AG20443 (cell line): Measurements from ENCODE around the gene KRTAP4-1.
"Not testable (repeated sequence)": the region's sequence is repeated elsewhere in the genome, so short reads cannot be mapped to it uniquely, and the experiment has no call there.

ENCODE experiments used
- DNase-seq: peaks from one replicate; pipeline ENCODE4 v3.0.0; 2012; ENCODE audit warnings: low spot score, mixed read lengths

KRTAP4-1 gene

DNA sequence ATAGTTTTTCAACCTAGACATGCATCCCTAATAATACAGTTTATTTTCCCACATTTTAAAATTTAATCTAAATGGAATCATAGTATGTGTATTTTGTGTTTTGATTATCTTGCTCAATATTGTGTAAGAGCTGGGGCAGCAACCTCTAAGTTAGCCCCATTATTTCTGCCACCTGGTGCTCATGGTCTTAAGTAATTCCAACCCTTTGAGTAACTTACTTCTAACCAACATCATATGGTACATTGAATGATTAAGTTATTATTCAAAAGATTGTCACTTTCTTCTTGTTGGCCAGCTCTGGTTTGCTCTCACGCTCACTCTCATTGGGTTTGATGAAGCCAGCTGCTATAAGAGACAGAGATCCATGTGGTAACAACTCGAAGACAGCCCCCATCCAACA lies 12.8 kb downstream of the KRTAP4-1 start:
- DNase-seq, result no peak

- DNase-seq, result no peak
Measured at GRCh38 chr17:41168121-41168520, 16.6 kb downstream of the KRTAP4-1 start, which contains the start of gene KRTAP4-3. KRTAP4-3 (minus strand) TSS chr17:41168221; CDS start chr17:41168172, 49 bp downstream.

DNA sequence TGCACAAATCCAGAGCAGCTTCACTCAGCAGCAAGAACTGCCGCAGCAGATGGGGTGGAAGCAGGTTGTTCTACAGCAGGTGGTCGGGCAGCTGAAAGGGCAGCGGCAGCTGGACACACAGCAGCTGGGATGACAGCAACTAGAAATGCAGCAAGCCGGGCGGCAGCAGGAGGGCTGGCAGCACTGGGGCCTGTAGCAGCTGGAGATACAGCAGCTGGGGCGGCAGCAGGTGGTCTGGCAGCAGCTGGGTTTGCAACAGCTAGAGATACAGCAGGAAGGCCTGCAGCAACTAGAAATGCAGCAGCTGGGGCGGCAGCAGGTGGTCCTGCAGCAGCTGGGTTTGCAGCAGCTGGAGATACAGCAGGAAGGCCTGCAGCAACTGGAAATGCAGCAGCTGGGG lies 17.1 kb downstream of the KRTAP4-1 start:
- no peak for DNase-seq

DNA sequence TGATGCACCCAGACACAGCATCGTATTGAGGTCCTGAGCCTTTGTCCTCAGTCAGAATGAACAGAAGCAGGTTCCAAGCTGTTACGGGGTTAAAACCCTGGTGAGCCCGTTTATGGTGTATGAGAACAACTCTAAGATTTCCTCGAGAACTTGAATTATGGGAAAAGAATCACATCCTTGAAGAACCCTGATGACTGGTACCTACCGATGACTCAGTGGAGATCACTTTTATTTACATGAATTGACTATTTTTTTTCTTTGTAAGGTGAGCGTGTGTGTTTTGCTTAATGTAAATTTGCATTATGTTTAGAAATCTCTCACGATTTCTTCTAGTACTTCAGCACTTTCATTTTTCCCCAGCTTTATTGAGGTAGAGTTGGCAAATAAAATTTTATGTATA lies 20.9 kb downstream of the KRTAP4-1 start:
- no peak for DNase-seq

DNA sequence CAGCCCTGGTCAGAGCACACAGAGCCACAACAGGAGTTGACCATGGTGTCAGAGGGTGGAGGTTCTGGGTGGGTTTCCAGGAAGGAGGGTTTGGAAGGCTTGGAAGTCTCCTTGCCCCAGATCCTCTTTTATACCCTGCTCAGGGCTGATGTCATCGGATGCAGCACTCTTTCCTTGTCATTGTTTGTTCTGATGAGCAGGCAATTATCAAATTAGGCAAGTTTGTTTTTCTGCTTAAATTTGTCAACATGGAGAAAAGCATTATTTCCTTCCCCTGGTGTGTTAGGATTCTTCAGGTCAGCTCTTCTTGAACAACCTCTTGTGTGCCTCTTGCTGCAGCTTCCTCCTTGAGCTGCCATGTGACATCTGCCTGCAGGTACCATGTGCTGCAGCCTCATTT lies 24.1 kb downstream of the KRTAP4-1 start, which contains the start of gene KRTAP4-4:
Gene KRTAP4-4 (minus strand): TSS at position 101 of the 400 bp plus-strand sequence. CDS start 57 bp downstream, at position 44.
- no peak for DNase-seq

DNA sequence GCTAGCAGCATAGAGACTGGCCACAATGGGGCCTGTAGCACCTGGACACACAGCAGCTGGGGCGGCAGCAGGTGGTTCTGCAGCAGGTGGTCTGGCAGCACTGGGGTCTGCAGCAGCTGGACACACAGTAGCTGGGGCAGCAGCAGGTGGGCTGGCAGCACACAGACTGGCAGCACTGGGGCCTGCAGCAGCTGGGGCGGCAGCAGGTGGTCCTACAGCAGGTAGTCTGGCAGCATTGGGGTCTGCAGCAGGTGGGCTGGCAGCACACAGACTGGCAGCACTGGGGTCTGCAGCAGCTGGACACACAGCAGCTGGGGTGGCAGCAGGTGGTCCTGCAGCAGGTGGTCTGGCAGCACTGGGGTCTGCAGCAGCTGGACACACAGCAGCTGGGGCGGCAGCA lies 24.5 kb downstream of the KRTAP4-1 start:
- DNase-seq, result not testable (repeated sequence)

GRCh38 chr17:41153856-41154255 lies 30.9 kb downstream of the KRTAP4-1 start:
- DNase-seq, result no peak

DNA sequence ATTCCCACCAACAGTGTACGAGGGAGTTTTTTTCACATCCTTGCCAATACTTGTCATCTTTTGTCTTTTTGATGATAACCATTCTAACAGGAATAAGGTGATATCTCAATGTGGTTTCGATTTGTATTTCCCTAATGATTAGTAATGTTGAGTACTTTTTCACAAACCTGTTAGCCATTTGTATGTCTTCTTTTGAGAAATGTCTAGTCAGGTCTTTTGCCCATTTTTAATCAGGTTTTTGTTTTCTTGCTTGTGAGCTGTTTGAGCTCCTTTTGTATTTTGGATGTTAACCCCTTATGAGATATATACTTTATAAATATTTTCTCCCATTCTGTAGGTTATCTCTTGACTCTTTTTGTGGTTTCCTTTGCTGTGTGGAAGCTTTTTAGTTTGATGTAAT lies 33.2 kb downstream of the KRTAP4-1 start:
- no peak for DNase-seq

- DNase-seq, result no peak
Measured at GRCh38 chr17:41150026-41150425, 34.7 kb downstream of the KRTAP4-1 start.

- DNase-seq, result no peak
Measured at GRCh38 chr17:41149652-41149985, 35.1 kb downstream of the KRTAP4-1 start, which contains the start of gene KRTAP4-5. KRTAP4-5 (minus strand) TSS chr17:41149825; CDS start chr17:41149767, 58 bp downstream.

DNA sequence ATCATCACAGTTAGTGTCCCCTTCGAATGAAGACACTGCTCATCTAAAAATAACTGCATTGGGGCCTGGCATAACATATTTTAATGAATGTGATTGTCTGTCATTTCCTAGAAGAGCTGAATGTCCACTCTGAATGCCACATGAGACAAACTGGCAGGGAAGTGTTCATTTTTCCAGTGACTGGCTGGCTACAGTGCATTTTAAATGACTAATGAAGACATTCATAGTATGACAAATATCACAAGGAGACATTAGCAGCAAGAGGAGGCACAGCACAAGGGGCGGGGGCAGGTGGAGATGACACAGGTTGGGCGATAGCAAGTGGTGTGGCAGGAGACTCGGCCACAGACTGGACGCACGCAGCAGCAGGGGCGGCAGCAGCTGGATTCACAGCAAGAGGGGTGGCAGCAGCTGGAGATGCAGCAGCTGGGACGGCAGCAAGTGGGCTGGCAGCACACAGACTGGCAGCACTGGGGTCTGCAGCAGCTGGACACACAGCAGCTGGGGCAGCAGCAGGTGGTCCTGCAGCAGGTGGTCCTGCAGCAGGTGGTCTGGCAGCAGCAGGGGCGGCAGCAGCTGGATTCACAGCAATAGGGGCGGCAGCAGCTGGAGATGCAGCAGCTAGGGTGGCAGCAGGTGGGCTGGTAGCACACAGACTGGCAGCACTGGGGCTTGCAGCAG lies 35.6 kb downstream of the KRTAP4-1 start:
- not testable (repeated sequence) for DNase-seq

DNA sequence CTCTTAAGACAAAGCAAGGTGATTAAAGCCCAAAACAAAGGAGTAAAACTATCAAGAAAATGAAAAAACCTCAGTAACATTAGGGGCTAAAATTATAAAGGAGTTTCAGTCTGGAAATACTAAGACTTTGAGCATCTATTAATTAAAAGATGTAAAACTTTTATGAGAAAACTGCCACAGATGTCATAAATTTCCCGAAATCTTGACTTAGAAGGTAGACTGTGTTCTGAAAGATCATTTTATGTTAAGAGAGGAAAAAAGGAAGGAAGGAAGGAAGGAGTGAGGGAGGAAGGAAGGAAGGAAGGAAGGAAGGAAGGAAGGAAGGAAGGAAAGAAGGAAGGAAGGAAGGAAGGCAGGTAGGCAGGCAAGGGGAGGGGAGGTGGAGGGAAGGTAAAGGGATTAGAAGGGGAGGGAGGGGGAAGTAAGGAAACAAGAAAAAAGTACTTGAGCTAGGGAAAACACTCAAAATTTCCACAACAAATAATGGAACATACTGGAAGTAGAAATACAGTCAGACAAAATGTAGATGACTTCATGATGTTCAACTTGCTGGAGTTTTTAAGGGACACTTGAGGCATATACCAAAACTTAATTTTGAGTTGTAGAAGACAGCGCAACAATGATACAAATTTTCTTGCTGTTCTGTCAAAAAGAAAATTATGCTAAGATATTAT lies 37.0 kb downstream of the KRTAP4-1 start:
- no peak for DNase-seq

DNA sequence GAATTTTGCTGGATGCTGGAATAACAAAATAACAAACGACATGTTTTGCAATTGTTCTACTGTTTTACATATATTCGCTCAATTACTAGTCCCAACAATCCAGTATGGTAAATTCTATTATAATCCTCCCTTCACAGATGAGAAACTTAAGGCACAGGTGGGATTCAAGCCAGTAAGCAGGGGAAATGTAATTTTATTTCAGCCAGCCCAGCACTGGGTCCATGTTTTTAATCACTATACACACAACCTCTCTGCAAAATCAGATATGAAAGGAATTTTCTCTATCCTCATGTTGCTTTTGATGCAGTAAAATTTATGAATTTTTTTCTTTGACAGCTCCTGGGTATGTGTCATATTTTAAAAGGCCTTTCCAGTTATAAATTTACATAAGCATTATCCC lies 39.5 kb downstream of the KRTAP4-1 start:
- no peak for DNase-seq

- no peak for DNase-seq
Measured at GRCh38 chr17:41144846-41145245, 39.9 kb downstream of the KRTAP4-1 start.

GRCh38 chr17:41141361-41141760 lies 43.4 kb downstream of the KRTAP4-1 start:
- no peak for DNase-seq

DNA sequence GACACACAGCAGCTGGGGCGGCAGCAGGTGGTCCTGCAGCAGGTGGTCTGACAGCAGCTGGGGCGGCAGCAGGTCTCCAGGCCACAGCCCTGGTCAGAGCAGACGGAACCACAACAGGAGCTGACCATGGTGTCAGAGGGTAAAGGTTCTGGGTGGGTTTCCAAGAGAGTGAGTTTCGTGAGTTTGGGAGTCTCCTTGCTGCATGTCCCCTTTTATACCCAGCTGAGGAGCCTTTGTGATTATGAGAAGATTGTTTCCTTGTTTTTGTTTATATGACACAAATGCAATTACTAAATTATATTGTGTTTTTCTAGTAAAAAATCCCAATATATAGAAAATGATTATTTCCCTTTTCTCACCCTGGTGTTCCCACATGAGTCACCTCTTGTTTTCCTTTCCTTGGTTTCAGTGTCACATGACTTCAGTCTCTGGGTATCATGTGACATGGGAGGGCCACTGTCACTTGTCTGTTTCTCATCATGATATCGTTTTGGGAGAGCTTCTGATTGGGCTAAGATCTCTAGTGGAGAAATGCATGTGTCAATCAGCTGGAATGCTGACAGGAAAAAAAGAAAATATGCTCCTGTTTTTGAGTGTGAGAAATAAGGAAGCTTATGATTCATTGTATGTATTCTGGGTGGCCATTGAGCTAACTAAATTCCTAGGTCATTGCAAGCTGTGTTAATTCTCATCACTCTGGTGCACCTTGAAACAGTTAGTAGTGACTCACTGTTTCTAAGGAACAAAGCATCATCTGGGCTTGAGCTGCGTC lies 44.2 kb downstream of the KRTAP4-1 start, which contains the start of gene KRTAP4-6:
Gene KRTAP4-6 (minus strand): TSS at position 185 of the 772 bp plus-strand sequence. CDS start 57 bp downstream, at position 128.
- peak; percentile 66 for DNase-seq

- not testable (repeated sequence) for DNase-seq
Measured at GRCh38 chr17:41139865-41140264, 44.8 kb downstream of the KRTAP4-1 start.
